K562 (cell line): ENCODE results near the gene KIF18B. TPM values are rescaled to one million over a fixed set of nuclear protein-coding genes. Genes with fewer than 3 reads are reported as not detected.

Experiments
- E2F1 ChIP-seq: sonication (generic); formaldehyde crosslinking; IDR thresholded peaks from 2 replicates; pipeline ENCODE4 v1.8.1; 2023; ENCODE audit warnings: mild to moderate bottlenecking, missing genetic modification reagents, moderate library complexity
- HES1 ChIP-seq: fragments of 450-650 bp; IDR thresholded peaks from 2 replicates; pipeline ENCODE4 v1.6.1; 2016; ENCODE audit warnings: low read depth, mild to moderate bottlenecking, moderate library complexity
- MAFG ChIP-seq: fragments of 450-650 bp; conservative IDR thresholded peaks from 2 replicates; pipeline ENCODE4 v1.6.1; 2016; ENCODE audit warnings: missing genetic modification characterization, missing compliant biosample characterization
- MBD1 ChIP-seq: fragments of 250-450 bp; sonication (Bioruptor Pico); IDR thresholded peaks from 2 replicates; pipeline ENCODE4 v1.8.0; 2022; ENCODE audit warnings: inconsistent platforms
- MLX ChIP-seq, 2 experiments: fragments of 450-650 bp in 1 of 2; sonication (generic) in 1 of 2; formaldehyde crosslinking; conservative IDR thresholded peaks; 2 replicates each; pipeline versions ENCODE4 v1.4.0 to v1.8.1; 2020 to 2022; ENCODE audit warnings: mild to moderate bottlenecking in 1 of 2, missing genetic modification reagents in 1 of 2
- NBN ChIP-seq: fragments of 450-650 bp; IDR thresholded peaks from 2 replicates; pipeline ENCODE4 v1.6.1; 2016; ENCODE audit warnings: low read depth, mild to moderate bottlenecking
- NCOA1 ChIP-seq: fragments of 450-650 bp; IDR thresholded peaks from 2 replicates; pipeline ENCODE4 v1.6.1; 2016; ENCODE audit warnings: low read depth
- NR3C1 ChIP-seq: sonication (generic); formaldehyde crosslinking; IDR thresholded peaks from 2 replicates; pipeline ENCODE4 v1.8.1; 2022; ENCODE audit warnings: missing genetic modification reagents
- SMAD1 ChIP-seq: fragments of 150-350 bp; IDR thresholded peaks from 2 replicates; pipeline ENCODE4 v1.6.1; 2014; ENCODE audit warnings: low read length, low read depth; ENCODE audit not compliant: partially characterized antibody
- SMARCE1 ChIP-seq: fragments of 450-650 bp; IDR thresholded peaks from 2 replicates; pipeline ENCODE4 v1.7.1; 2016; ENCODE audit warnings: mild to moderate bottlenecking
- U2AF1 ChIP-seq: fragments of 200-400 bp; formaldehyde crosslinking; optimal IDR thresholded peaks from 2 replicates; pipeline ENCODE3; 2017; ENCODE audit warnings: mild to moderate bottlenecking, low read depth, low read length, moderate library complexity
- ZNF263 ChIP-seq: sonication (generic); formaldehyde crosslinking; IDR thresholded peaks from 2 replicates; pipeline ENCODE4 v1.8.0; 2022; ENCODE audit warnings: mild to moderate bottlenecking, missing genetic modification reagents, borderline replicate concordance
- ZNF436 ChIP-seq: fragments of 250-450, 450-650 bp; sonication (Bioruptor Pico); formaldehyde crosslinking; IDR thresholded peaks from 2 replicates; pipeline ENCODE4 v1.7.0; 2020; ENCODE audit warnings: mild to moderate bottlenecking
- ZNF609 ChIP-seq: sonication (generic); formaldehyde crosslinking; IDR thresholded peaks from 2 replicates; pipeline ENCODE4 v1.8.1; 2023; ENCODE audit warnings: missing genetic modification reagents, mild to moderate bottlenecking, borderline replicate concordance
- polyA plus RNA-seq, 8 experiments: library from polyadenylated mRNA; depleted of rRNA in 4 of 8; stranded (reverse) in 5 of 8; unstranded in 3 of 8; fragments of >200 nt; fragmentation: Nextera tagmentation in 2 of 8; fragmentation: Illumina TruSeq in 1 of 8; extraction: Ambion mirVana in 2 of 8; extraction: Trizol in 1 of 8; gene quantifications; 2 replicates each; pipeline versions ENCODE4 v1.2.1 to v1.2.3, GENCODE V29; 2011 to 2014; ENCODE audit warnings: inconsistent platforms in 1 of 8, missing spikeins in 1 of 8
- total RNA-seq, 7 experiments: library from RNA; depleted of rRNA in 6 of 7; stranded (reverse); fragments of >200 nt in 6 of 7; fragmentation: Illumina TruSeq in 2 of 7; extraction: Trizol in 2 of 7; gene quantifications; 2 replicates each; pipeline versions ENCODE4 v1.2.1 to v1.2.3, GENCODE V29; 2011 to 2021; ENCODE audit warnings: low replicate concordance in 1 of 7

KIF18B gene
- total and polyA plus RNA-seq, 9 of the 15 experiments (the other 6 are each of a cell fraction or from before 2014, with no cell fraction given), result 2.0 to 42.8 (median 13.2) TPM

- TF ChIP-seq SMAD1 (peak; percentile 79), MBD1 (CRISPR knock-in tag) (no peak), SMARCE1 (no peak), U2AF1 (no peak), NCOA1 (no peak; the same call in 1 of the 2 replicates), NBN (no peak), MLX (CRISPR knock-in tag; conservative IDR thresholded peaks at IDR 0.05) (no peak), NR3C1 (CRISPR knock-in tag) (no peak), MAFG (no peak), HES1 (no peak), ZNF436 (CRISPR knock-in tag) (no peak), ZNF263 (CRISPR knock-in tag) (no peak; the same call in 1 of the 2 replicates), E2F1 (CRISPR knock-in tag) (peak; percentile 87), ZNF609 (0 out of 2 replicates have a peak, but pooled peaks have one; percentile 43)
Observed at GRCh38 chr17:44947461-44948314, at the start of gene KIF18B (continued).
